ENCODE data around the gene PRDX2. TPM values are rescaled to one million over a fixed set of nuclear protein-coding genes. Genes with fewer than 3 reads are reported as not detected.
A peak's percentile ranks its signal among the peaks of the same experiment; 100 is the strongest.

Gene PRDX2
- polyA plus RNA-seq, 1 of the 3 experiments (the other 2 are of a cell fraction), result 341 TPM

- H3K27me3 ChIP-seq (ENCODE audit: insufficient read depth), result no peaks in the 10 kb centered on the region
- peak overlapping the region; percentile 4; the same call in 1 of the 2 replicates for H2AFZ ChIP-seq (ENCODE audit: low read depth)
- H3K9me2 ChIP-seq, result no peaks in the 10 kb centered on the region
- peak; percentile 95 for DNase-seq
- ChIA-PET POLR2A (interaction anchor here (0.6 to 1.7 kb wide), 4 partner anchors 19 to 70 kb away, joined by 3 to 5 read pairs (median 4); no protein-coding TSS in a partner anchor), CTCF (interaction anchor here (0.5 to 4.9 kb wide), 56 partner anchors 8 to 1134 kb away, joined by 3 to 69 read pairs (median 4); partner anchors contain the start of genes BEST2, DNASE2, FARSA and FBXW9)
- H4K20me1 ChIP-seq (ENCODE audit: insufficient read depth), result no peaks in the 10 kb centered on the region
- H3K27ac ChIP-seq (ENCODE audit: low read depth in 2 of 2, low read length in 1 of 2), result no peak overlapping the region; a peak in 1 of 4 replicates
- no peak overlapping the region for H3K9ac ChIP-seq
- no peaks in the 10 kb centered on the region for H3F3A ChIP-seq (replicated peaks; ENCODE audit: insufficient read depth)
- H3K79me2 ChIP-seq (ENCODE audit: insufficient read depth), result no peaks in the 10 kb centered on the region
- H3K36me3 ChIP-seq (replicated peaks in 1 of 2; ENCODE audit: control insufficient read depth in 1 of 2, insufficient read depth in 2 of 2, low read length in 1 of 2), result no peaks in the 10 kb centered on the region
- H3K4me2 ChIP-seq, result peak overlapping the region; percentile 24; the same call in 1 of the 2 replicates
- H3K4me1 ChIP-seq (ENCODE audit: control insufficient read depth in 1 of 2, insufficient read depth in 2 of 2, low read depth in 1 of 2, low read length in 1 of 2), result peaks cover 0 to 2% of the 10 kb centered on the region in 2 experiments; a peak in 1 of 4 replicates
- no peaks in the 10 kb centered on the region for H3K9me3 ChIP-seq
- H3K4me3 ChIP-seq (ENCODE audit: low read depth in 2 of 2, low read length in 1 of 2), result peak overlapping the region in 1 of 2 experiments; percentile 31; a peak in 1 of 4 replicates
- 53% methylated on average over 31 of the region's 69 CpGs for WGBS (ENCODE audit: low lambda C conversion rate)
- peak; percentile 77 for TF ChIP-seq SMC3 (IDR thresholded peaks at IDR 0.05; ENCODE audit: low read depth, low read length)
- no peak for TF ChIP-seq RFX5 (IDR thresholded peaks at IDR 0.05; ENCODE audit: low read length)
- TF ChIP-seq MAX (IDR thresholded peaks at IDR 0.05; ENCODE audit: low read depth), result no peak
- TF ChIP-seq SIN3A (IDR thresholded peaks at IDR 0.05; ENCODE audit: borderline replicate concordance, low read depth, low read length), result no peak
- TF ChIP-seq ZBTB33 (IDR thresholded peaks at IDR 0.05; ENCODE audit: borderline replicate concordance, low read depth), result no peak
- TF ChIP-seq RCOR1 (IDR thresholded peaks at IDR 0.05; ENCODE audit: low read length), result no peak; the same call in 1 of the 2 replicates
- TF ChIP-seq GABPA (IDR thresholded peaks at IDR 0.05; ENCODE audit: low read depth), result no peak
- no peak for TF ChIP-seq NFIC (IDR thresholded peaks at IDR 0.05; ENCODE audit: borderline replicate concordance)
- no peak for TF ChIP-seq FOXM1 (IDR thresholded peaks at IDR 0.05; ENCODE audit: low read depth)
- TF ChIP-seq MEF2A (IDR thresholded peaks at IDR 0.05; ENCODE audit: borderline replicate concordance, low read depth), result no peak
- no peak for TF ChIP-seq CHD2 (IDR thresholded peaks at IDR 0.05; ENCODE audit: low read length, partially characterized antibody)
- no peak for TF ChIP-seq ELF1 (IDR thresholded peaks at IDR 0.05)
- TF ChIP-seq NRF1 (IDR thresholded peaks at IDR 0.05; ENCODE audit: low read depth, low read length), result peak; percentile 45; the same call in 1 of the 2 replicates
- no peak for TF ChIP-seq PBX3 (IDR thresholded peaks at IDR 0.05)
- TF ChIP-seq GATA2 (CRISPR knock-in tag; IDR thresholded peaks at IDR 0.05), result no peak
- peak; percentile 89 for TF ChIP-seq RAD21 (IDR thresholded peaks at IDR 0.05; ENCODE audit: low read length)
- no peak for TF ChIP-seq POLR2AphosphoS5 (IDR thresholded peaks at IDR 0.05; ENCODE audit: low read depth, low read length)
- TF ChIP-seq TCF12 (IDR thresholded peaks at IDR 0.05), result no peak
- TF ChIP-seq USF1 (IDR thresholded peaks at IDR 0.05; ENCODE audit: borderline replicate concordance, low read depth), result no peak; the same call in 1 of the 2 replicates
- TF ChIP-seq YY1 (IDR thresholded peaks at IDR 0.05; ENCODE audit: low read depth), result no peak
- no peak for TF ChIP-seq EP300 (IDR thresholded peaks at IDR 0.05; ENCODE audit: borderline replicate concordance in 1 of 2, low read depth in 1 of 2, low read length in 1 of 2)
- TF ChIP-seq EZH2phosphoT487 (IDR thresholded peaks at IDR 0.05; ENCODE audit: borderline replicate concordance, low read depth), result no peak
- TF ChIP-seq FOSL2 (IDR thresholded peaks at IDR 0.05; ENCODE audit: borderline replicate concordance, low read depth), result no peak
- no peak for TF ChIP-seq TAF1 (IDR thresholded peaks at IDR 0.05; ENCODE audit: borderline replicate concordance, low read depth, low read length)
- peak; percentile 93 for TF ChIP-seq CTCF (IDR thresholded peaks at IDR 0.05)
- TF ChIP-seq FOXJ3 (CRISPR knock-in tag; IDR thresholded peaks at IDR 0.05), result no peak
- no peak for TF ChIP-seq RXRA (IDR thresholded peaks at IDR 0.05; ENCODE audit: borderline replicate concordance, low read depth)
Observed at GRCh38 chr19:12847159-12848139, 45.8 kb upstream of the PRDX2 start.
